Upper lobe of left lung (tissue), 6 donors: ENCODE data around the gene FPR2. TPM values are rescaled to one million over a fixed set of nuclear protein-coding genes. Genes with fewer than 3 reads are reported as not detected.
A peak's percentile ranks its signal among the peaks of the same experiment; 100 is the strongest.
"Not testable (repeated sequence)": the region's sequence is repeated elsewhere in the genome, so short reads cannot be mapped to it uniquely, and the experiment has no call there.

Source experiments
- ATAC-seq, 2 donors: fragments of 200-7000 bp; cut with Tn5 transposase; one replicate each; pipeline ENCODE4 v1.9.1; 2022; ENCODE audit warnings: mild to moderate bottlenecking in 2 of 2, moderate library complexity in 2 of 2; ENCODE audit not compliant: low FRiP score in 2 of 2
- DNase-seq, 2 donors: peaks; one replicate each; pipeline ENCODE4 v3.0.0-alpha.2; 2019 to 2020
- H3K27ac ChIP-seq, 4 donors: fragments of 200-600 bp; sonication (generic); one replicate each; pipeline ENCODE4 v1.5.1; 2016 to 2019
- H3K27me3 ChIP-seq, 4 donors: fragments of 200-600 bp; sonication (generic); one replicate each; pipeline ENCODE4 v1.5.1; 2017 to 2019
- H3K36me3 ChIP-seq, 4 donors: fragments of 200-600 bp; sonication (generic); one replicate each; pipeline ENCODE4 v1.5.1; 2016 to 2019
- H3K4me1 ChIP-seq, 4 donors: fragments of 200-600 bp; sonication (generic); one replicate each; pipeline ENCODE4 v1.5.1; 2018 to 2019
- H3K4me3 ChIP-seq, 4 donors: fragments of 200-600 bp; sonication (generic); one replicate each; pipeline ENCODE4 v1.5.1; 2017 to 2019; ENCODE audit warnings: mild to moderate bottlenecking in 2 of 4, moderate library complexity in 1 of 4
- H3K9me3 ChIP-seq, 4 donors: fragments of 200-600 bp; sonication (generic); one replicate each; pipeline ENCODE4 v1.5.1; 2018 to 2019
- CTCF ChIP-seq, 6 experiments: fragments of 450-650 bp in 4 of 6; fragments of 200-600 bp in 2 of 6; sonication (generic) in 2 of 6; IDR thresholded peaks; one replicate each; pipeline ENCODE4 v1.5.1; 2016 to 2019; ENCODE audit warnings: antibody characterized with exemption in 6 of 6
- EP300 ChIP-seq, 4 donors: sonication (generic); formaldehyde crosslinking; IDR thresholded peaks; one replicate each; pipeline ENCODE4 v1.5.1; 2017; ENCODE audit warnings: antibody characterized with exemption in 4 of 4, control low read depth in 2 of 4
- POLR2A ChIP-seq, 4 donors: fragments of 450-650 bp; IDR thresholded peaks; one replicate each; pipeline ENCODE4 v1.5.1; 2016 to 2017; ENCODE audit warnings: antibody characterized with exemption in 4 of 4, mild to moderate bottlenecking in 2 of 4
- POLR2AphosphoS5 ChIP-seq, 2 donors: sonication (generic); formaldehyde crosslinking; IDR thresholded peaks; one replicate each; pipeline ENCODE4 v1.5.1; 2017; ENCODE audit warnings: antibody characterized with exemption in 2 of 2
- WGBS, 2 donors: methylation state at CpG; one replicate each; pipeline ENCODE4 v1.1.5; 2017 to 2018; 5-methylcytosine and 5-hydroxymethylcytosine counted together
- total RNA-seq, 6 donors: library from RNA; depleted of rRNA in 4 of 6; stranded (reverse); fragments of >200 nt in 4 of 6; gene quantifications; one replicate each; pipeline versions ENCODE4 v1.1.0 to v1.2.1, GENCODE V29; 2016 to 2021
- donor health status: DM: no; HTN: no; CAD: no; lungs with moderate emphysema.
- donor health status: DM: no; HTN: yes; CAD: no; lungs with severe emphysema.

FPR2 gene
- total RNA-seq, 6 donors from 2014 or later, result 4.2 to 52.4 (median 20.5) TPM

GRCh38 chr19:51737924-51738323 is 23.1 kb upstream of the FPR2 start:
- no peaks in the 10 kb centered on the region for H3K36me3 ChIP-seq
- no peaks in the 10 kb centered on the region for H3K4me1 ChIP-seq
- WGBS, 2 donors, result 73 to 76% methylated on average over 2 of the region's 2 CpGs
- no peaks in the 10 kb centered on the region for H3K9me3 ChIP-seq
- TF ChIP-seq POLR2AphosphoS5 (IDR thresholded peaks at IDR 0.05) (no peak), EP300 (IDR thresholded peaks at IDR 0.05) (no peak), CTCF (IDR thresholded peaks at IDR 0.05) (no peak), POLR2A (IDR thresholded peaks at IDR 0.05) (no peak)
- ATAC-seq, result no peak
- no peak overlapping the region for H3K4me3 ChIP-seq
- DNase-seq, result no peak
- no peak overlapping the region for H3K27ac ChIP-seq
- H3K27me3 ChIP-seq, result no peaks in the 10 kb centered on the region

- H3K4me3 ChIP-seq, DNase-seq, H3K27ac ChIP-seq, H3K9me3 ChIP-seq, H3K4me1 ChIP-seq, H3K27me3 ChIP-seq, H3K36me3 ChIP-seq, ATAC-seq: not testable (repeated sequence)
- 84 to 87% methylated on average over 10 of the region's 10 CpGs for WGBS, 2 donors
Measured at GRCh38 chr19:51738523-51738922, 22.5 kb upstream of the FPR2 start.

- H3K4me1 ChIP-seq, result no peaks in the 10 kb centered on the region
- 66% methylated on average over 13 of the region's 13 CpGs for WGBS, 2 donors
Measured at GRCh38 chr19:51739466-51740213, 21.3 kb upstream of the FPR2 start.

GRCh38 chr19:51740356-51740755 is 20.6 kb upstream of the FPR2 start:
- H3K27ac ChIP-seq, result no peak overlapping the region
- no peaks in the 10 kb centered on the region for H3K27me3 ChIP-seq
- DNase-seq (no peak), ATAC-seq (no peak)
- H3K36me3 ChIP-seq, result no peaks in the 10 kb centered on the region
- WGBS, 2 donors, result 66 to 67% methylated on average over 5 of the region's 5 CpGs
- H3K9me3 ChIP-seq, result no peaks in the 10 kb centered on the region
- no peak for TF ChIP-seq EP300 (IDR thresholded peaks at IDR 0.05)
- no peak for TF ChIP-seq POLR2AphosphoS5 (IDR thresholded peaks at IDR 0.05)
- no peak for TF ChIP-seq POLR2A (IDR thresholded peaks at IDR 0.05)
- no peak for TF ChIP-seq CTCF (IDR thresholded peaks at IDR 0.05)
- no peaks in the 10 kb centered on the region for H3K4me1 ChIP-seq
- no peak overlapping the region for H3K4me3 ChIP-seq

More at GRCh38 chr19:51739466-51740213, 21.3 kb upstream of the FPR2 start:
- Histone ChIP-seq H3K27me3 (no peaks in the 10 kb centered on the region), H3K36me3 (no peaks in the 10 kb centered on the region), H3K4me3 (no peak overlapping the region), H3K9me3 (no peaks in the 10 kb centered on the region), H3K27ac (no peak overlapping the region)
- ATAC-seq (no peak), DNase-seq (no peak)
- TF ChIP-seq POLR2A (IDR thresholded peaks at IDR 0.05) (no peak), EP300 (IDR thresholded peaks at IDR 0.05) (no peak), CTCF (IDR thresholded peaks at IDR 0.05) (no peak), POLR2AphosphoS5 (IDR thresholded peaks at IDR 0.05) (no peak)

- peak in 1 of 2 donors; percentile 68 for ATAC-seq
- Histone ChIP-seq H3K27ac (no peak overlapping the region), H3K36me3 (no peaks in the 10 kb centered on the region), H3K4me1 (no peaks in the 10 kb centered on the region), H3K9me3 (no peaks in the 10 kb centered on the region), H3K4me3 (no peak overlapping the region), H3K27me3 (no peaks in the 10 kb centered on the region)
- DNase-seq, result no peak
- WGBS, 2 donors, result 65 to 67% methylated on average over 6 of the region's 6 CpGs
- TF ChIP-seq EP300 (IDR thresholded peaks at IDR 0.05) (no peak), POLR2AphosphoS5 (IDR thresholded peaks at IDR 0.05) (no peak), POLR2A (IDR thresholded peaks at IDR 0.05) (no peak), CTCF (IDR thresholded peaks at IDR 0.05) (no peak)
Measured at GRCh38 chr19:51742789-51743188, 18.2 kb upstream of the FPR2 start.
